Measurements from ENCODE around the gene HYDIN.

DNA sequence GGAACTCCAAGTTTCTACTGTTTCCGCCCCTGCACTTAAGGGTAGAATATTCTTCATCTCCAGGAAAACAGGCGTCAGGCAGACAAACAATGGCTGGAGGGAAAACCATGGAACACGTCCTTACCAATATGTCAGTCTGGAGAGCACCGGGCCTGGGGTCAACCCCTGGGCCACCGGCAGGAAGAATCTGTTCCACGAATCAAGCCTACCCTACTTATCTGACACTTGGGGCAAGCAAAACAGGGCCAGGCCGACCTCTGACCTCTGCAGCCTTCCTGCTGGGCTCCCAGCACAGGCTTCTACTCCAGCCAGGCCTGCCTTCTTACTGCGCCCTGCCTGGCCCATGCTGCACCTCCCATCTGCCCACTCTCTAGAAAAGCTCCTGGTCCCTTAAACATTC, 439.7 kb downstream of the HYDIN start:
- TF ChIP-seq, protein P1, sequence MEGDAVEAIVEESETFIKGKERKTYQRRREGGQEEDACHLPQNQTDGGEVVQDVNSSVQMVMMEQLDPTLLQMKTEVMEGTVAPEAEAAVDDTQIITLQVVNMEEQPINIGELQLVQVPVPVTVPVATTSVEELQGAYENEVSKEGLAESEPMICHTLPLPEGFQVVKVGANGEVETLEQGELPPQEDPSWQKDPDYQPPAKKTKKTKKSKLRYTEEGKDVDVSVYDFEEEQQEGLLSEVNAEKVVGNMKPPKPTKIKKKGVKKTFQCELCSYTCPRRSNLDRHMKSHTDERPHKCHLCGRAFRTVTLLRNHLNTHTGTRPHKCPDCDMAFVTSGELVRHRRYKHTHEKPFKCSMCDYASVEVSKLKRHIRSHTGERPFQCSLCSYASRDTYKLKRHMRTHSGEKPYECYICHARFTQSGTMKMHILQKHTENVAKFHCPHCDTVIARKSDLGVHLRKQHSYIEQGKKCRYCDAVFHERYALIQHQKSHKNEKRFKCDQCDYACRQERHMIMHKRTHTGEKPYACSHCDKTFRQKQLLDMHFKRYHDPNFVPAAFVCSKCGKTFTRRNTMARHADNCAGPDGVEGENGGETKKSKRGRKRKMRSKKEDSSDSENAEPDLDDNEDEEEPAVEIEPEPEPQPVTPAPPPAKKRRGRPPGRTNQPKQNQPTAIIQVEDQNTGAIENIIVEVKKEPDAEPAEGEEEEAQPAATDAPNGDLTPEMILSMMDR (conservative IDR thresholded peaks at IDR 0.05) = no peak
- TF ChIP-seq ZFX (IDR thresholded peaks at IDR 0.05) = no peak
